Mucosa of rectum (tissue), 2 donors: ENCODE results near the gene KBTBD13.

Experiments
- H3K27ac ChIP-seq, 2 donors: one replicate each; pipeline ENCODE4 v1.7.0; 2013; ENCODE audit warnings: inconsistent platforms in 2 of 2, low read depth in 2 of 2, low read length in 2 of 2
- H3K27me3 ChIP-seq, 2 donors: one replicate each; pipeline ENCODE4 v1.7.0; 2013; ENCODE audit warnings: low read length in 2 of 2; ENCODE audit not compliant: control insufficient read depth in 2 of 2, insufficient read depth in 2 of 2
- H3K36me3 ChIP-seq, 2 donors: one replicate each; pipeline ENCODE4 v1.7.0; 2013; ENCODE audit warnings: low read length in 2 of 2; ENCODE audit not compliant: control insufficient read depth in 2 of 2, insufficient read depth in 2 of 2
- H3K4me1 ChIP-seq, 2 donors: one replicate each; pipeline ENCODE4 v1.7.0; 2013; ENCODE audit warnings: low read length in 2 of 2, mild to moderate bottlenecking in 1 of 2; ENCODE audit not compliant: control insufficient read depth in 2 of 2, insufficient read depth in 2 of 2
- H3K4me3 ChIP-seq, 2 donors: one replicate each; pipeline ENCODE4 v1.7.0; 2013; ENCODE audit warnings: low read length in 2 of 2
- H3K9ac ChIP-seq, 2 donors: one replicate each; pipeline ENCODE4 v1.7.0; 2013; ENCODE audit warnings: low read length in 2 of 2, low read depth in 1 of 2, mild to moderate bottlenecking in 1 of 2
- H3K9me3 ChIP-seq, 2 donors: one replicate each; pipeline ENCODE4 v1.7.0; 2013; ENCODE audit warnings: low read length in 2 of 2; ENCODE audit not compliant: control insufficient read depth in 2 of 2
- donor health status: healthy.
- donor health status: Normal muscosa, but diverticular disease.

KBTBD13 gene

DNA sequence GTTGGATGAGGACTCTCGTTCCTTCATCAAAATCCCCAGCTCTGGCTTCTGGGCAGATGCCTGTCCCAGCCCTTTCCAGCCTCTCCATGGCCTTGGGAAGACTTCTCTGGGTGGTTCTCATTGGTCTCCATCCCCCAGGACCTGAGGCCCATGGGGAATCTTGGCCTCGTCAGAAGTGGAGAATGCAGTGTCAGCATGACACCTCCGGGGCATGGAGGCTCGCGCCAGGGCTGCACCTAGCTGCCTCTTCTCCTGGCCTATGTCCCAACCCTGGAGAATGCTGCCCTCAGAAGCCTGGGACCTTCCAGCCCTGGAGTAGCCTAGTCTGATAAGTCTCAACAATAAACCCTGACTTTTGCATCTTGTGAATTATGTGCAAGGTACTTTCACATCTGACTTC is 3.0 kb downstream of the KBTBD13 start:
- Histone ChIP-seq H3K4me1 (peaks cover 15 to 23% of the 10 kb centered on the region in 2 donors), H3K36me3 (no peaks in the 10 kb centered on the region), H3K27me3 (no peaks in the 10 kb centered on the region), H3K9ac (no peak overlapping the region), H3K9me3 (no peaks in the 10 kb centered on the region), H3K27ac (no peak overlapping the region), H3K4me3 (no peak overlapping the region)

DNA sequence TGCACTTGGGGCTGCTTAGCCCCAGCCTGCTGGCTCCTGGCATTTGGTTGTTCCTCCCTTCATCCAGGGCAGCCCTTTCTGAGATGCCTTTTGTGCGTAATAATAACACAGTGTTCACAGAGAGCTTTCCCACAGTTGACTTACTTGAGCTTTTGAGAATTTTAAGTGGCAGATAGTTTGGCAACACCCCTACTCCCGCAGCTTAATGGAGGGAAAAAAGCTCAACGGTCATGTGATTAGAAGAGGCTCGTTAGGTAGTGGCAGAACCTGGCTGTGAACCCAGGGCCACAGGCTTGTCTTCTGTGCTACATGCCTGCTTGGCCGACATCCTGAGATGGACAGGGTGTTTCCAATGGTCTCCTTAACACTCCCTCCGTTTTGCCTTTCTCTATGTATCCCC is 4.7 kb downstream of the KBTBD13 start:
- Histone ChIP-seq H3K27me3 (no peaks in the 10 kb centered on the region), H3K9ac (no peak overlapping the region), H3K27ac (no peak overlapping the region), H3K36me3 (no peaks in the 10 kb centered on the region), H3K4me3 (no peak overlapping the region), H3K4me1 (peaks cover 15 to 23% of the 10 kb centered on the region in 2 donors), H3K9me3 (no peaks in the 10 kb centered on the region)

DNA sequence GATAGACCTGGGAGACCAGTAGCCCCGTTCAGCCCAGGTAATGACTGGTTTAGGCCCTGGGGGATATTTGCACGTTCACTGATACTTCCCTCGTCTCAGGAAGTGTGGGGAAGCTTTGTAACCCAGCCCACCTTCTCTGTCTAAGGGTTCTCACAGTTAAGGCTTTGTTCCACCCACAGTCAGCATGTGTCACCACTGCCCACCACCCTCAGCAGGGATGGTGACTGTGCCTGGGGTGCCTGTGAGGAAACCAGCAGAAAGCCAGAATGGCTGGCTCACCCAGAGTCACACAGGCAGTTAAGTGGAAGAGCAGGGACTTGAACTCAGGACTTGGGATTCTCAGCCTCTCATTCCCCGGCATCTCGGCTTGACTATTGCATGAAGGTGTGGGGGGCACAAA is 5.2 kb downstream of the KBTBD13 start:
- no peak overlapping the region for H3K4me3 ChIP-seq
- peak overlapping the region in 1 of 2 donors; percentile 33 for H3K9ac ChIP-seq
- no peaks in the 10 kb centered on the region for H3K27me3 ChIP-seq
- no peaks in the 10 kb centered on the region for H3K9me3 ChIP-seq
- peaks cover 15 to 24% of the 10 kb centered on the region in 2 donors for H3K4me1 ChIP-seq
- peak overlapping the region in 1 of 2 donors; percentile 49 for H3K27ac ChIP-seq
- H3K36me3 ChIP-seq: no peaks in the 10 kb centered on the region

DNA sequence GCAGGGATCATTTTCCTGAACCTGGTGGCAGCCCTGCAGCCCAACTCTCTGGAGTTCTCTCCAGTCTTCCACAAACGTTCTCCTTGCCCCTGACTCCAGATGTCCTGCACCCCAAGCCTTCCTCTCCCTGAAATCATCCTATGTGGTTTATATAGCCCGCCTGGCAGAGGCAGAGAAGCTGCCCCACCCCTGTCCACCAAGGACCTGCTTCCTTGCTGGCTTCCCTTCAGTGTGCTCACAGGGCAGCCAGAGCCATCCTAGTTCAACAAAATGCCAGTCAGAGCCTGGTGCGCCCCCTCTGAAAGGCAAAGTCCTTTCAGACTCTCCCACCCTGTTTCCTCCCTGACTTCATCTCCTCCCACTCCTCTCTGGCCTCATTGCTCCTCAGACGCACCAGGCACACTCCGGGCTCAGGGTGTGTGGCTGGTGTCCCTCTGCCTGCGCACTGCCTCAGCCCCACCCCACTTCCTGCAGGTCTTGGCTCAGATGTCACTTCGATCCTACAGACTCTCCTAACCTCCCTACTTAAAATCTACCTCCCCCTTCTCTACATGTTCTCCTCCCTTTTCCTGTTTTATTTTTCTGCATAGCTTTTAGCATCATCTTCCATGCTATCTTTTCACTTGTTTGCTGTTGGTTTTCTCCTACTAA is 5.9 kb downstream of the KBTBD13 start:
- no peaks in the 10 kb centered on the region for H3K9me3 ChIP-seq
- no peaks in the 10 kb centered on the region for H3K36me3 ChIP-seq
- peaks cover 15 to 30% of the 10 kb centered on the region in 2 donors for H3K4me1 ChIP-seq
- peak overlapping the region in 1 of 2 donors; percentile 14 for H3K4me3 ChIP-seq
- H3K27ac ChIP-seq: peak overlapping the region; percentile 30 to 49
- no peaks in the 10 kb centered on the region for H3K27me3 ChIP-seq
- peak overlapping the region in 1 of 2 donors; percentile 33 for H3K9ac ChIP-seq

DNA sequence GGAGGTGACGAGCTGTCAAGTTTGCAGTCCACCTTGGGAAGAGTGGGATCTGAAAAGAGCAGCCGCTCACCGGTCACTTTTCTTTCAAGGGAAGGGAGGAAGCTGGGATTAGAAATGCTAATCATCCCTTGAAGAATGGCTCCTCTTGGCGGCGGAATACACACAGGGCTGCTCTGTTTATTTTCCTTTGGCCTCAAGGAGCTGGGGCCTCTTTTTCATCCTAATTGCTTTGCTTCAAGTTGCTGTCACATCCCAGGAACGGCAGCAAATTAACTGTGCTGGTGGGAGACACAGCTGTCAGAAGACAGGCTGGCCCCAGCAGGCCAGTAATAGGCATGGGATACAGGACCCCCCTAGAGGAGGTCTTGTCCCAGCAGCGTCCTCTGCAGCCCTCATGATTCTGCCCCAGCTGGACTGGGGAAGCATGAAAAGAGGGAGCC is 6.7 kb downstream of the KBTBD13 start:
- H3K4me1 ChIP-seq: peaks cover 22 to 30% of the 10 kb centered on the region in 2 donors
- no peak overlapping the region for H3K27ac ChIP-seq
- no peaks in the 10 kb centered on the region for H3K36me3 ChIP-seq
- H3K27me3 ChIP-seq: no peaks in the 10 kb centered on the region
- no peak overlapping the region for H3K9ac ChIP-seq
- H3K4me3 ChIP-seq: no peak overlapping the region
- H3K9me3 ChIP-seq: no peaks in the 10 kb centered on the region

DNA sequence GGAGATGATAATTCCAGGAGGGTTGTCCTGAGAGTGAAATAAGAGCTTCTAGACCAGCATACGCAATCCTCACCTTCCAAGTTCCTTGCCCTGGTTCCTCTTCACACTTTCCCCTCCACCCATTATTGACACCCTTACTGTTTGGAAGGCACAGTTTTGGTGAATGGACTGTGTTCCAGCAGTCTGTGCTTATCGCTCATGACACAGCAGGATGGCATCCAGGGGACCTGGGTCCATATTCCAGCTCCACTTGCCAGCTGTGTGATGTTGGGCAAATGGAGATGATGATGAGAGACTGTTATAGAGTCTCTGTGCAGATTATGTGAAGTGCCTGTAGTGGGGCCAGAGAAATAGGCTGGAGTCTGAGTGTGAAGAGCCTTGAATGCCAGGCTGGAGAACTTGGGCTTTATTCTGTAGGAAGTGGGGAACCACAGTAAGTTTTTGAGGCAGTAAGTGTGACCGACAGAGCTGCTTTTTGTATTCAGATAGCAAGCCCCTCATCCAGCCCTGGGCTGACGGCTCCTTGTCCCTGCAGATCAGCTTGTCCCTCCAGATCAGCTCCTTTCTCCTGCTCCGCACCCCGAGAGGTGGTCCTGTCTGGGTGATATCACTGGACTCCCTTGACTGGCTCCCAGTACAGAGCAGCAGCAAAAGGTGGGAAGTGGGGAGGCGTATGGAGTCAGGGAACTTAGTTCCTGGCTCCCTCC is 8.1 kb downstream of the KBTBD13 start:
- no peaks in the 10 kb centered on the region for H3K36me3 ChIP-seq
- no peak overlapping the region for H3K9ac ChIP-seq
- no peaks in the 10 kb centered on the region for H3K27me3 ChIP-seq
- no peak overlapping the region for H3K4me3 ChIP-seq
- peaks cover 35 to 43% of the 10 kb centered on the region in 2 donors for H3K4me1 ChIP-seq
- H3K27ac ChIP-seq: no peak overlapping the region
- H3K9me3 ChIP-seq: no peaks in the 10 kb centered on the region

DNA sequence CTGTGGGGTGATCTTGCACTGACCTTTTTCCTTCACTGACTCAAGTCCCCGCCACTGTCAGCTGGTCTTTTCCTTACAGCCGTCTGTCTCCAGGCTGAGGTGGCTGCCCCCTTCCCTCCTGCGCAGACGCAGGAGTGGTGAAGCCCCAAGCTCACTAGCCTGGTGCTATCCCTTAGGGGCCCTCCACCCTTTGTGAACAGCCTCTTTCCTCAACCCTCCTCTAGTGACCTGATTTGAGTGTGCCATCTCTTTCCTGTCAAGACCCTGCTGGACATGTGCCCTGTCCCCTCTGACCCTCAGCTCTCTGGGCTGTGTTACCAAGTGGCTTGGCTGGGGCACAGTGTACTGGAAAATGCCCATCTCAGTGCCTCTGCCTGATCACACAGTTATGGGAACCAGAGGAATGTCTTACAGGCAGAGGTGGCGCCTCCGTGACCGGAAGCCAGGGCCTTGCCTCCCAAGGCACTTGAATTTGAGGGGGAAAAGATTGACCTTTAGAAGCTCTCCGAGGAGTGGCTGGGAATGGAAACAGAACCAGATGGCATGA is 8.7 kb downstream of the KBTBD13 start:
- Histone ChIP-seq H3K27me3 (no peaks in the 10 kb centered on the region), H3K4me1 (peaks cover 37 to 43% of the 10 kb centered on the region in 2 donors), H3K9me3 (no peaks in the 10 kb centered on the region), H3K9ac (no peak overlapping the region), H3K4me3 (no peak overlapping the region), H3K36me3 (no peaks in the 10 kb centered on the region), H3K27ac (no peak overlapping the region)

DNA sequence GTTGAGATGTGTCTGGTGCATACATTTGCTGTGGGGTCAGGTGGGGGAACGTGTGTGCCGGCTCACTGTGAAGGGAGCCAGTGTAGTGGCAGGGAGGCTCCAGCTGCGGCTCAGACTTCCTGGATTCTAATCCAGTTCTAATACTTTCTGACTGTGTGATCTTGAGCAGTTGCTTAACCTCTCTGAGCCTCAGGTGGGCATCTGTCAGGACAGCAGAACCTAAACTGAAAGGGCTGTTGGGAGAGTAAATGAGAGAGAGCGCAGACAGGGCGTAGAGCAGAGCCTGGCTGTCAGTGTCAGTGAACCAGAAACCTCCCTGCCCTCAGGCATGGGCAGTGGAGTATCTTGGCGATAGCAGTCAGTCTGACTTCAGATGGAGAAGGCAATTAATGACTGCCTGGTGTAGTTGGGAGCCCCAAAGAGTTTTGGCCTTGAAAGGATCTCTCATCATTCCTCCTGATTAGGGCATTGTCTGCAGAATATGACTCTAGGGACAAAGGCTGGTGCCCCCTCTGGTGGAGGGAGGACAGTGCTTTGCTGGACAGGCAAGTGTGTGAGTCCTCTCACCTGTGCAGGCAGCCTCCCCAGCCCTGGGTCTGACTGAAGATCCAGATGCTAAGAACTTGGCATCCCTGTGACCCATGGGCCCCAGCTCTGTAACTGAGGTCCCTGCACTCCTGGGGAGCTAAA is 9.6 kb downstream of the KBTBD13 start:
- H3K27ac ChIP-seq: no peak overlapping the region
- no peak overlapping the region for H3K4me3 ChIP-seq
- H3K9me3 ChIP-seq: no peaks in the 10 kb centered on the region
- H3K36me3 ChIP-seq: no peaks in the 10 kb centered on the region
- H3K27me3 ChIP-seq: no peaks in the 10 kb centered on the region
- no peak overlapping the region for H3K9ac ChIP-seq
- H3K4me1 ChIP-seq: peaks cover 35 to 43% of the 10 kb centered on the region in 2 donors

DNA sequence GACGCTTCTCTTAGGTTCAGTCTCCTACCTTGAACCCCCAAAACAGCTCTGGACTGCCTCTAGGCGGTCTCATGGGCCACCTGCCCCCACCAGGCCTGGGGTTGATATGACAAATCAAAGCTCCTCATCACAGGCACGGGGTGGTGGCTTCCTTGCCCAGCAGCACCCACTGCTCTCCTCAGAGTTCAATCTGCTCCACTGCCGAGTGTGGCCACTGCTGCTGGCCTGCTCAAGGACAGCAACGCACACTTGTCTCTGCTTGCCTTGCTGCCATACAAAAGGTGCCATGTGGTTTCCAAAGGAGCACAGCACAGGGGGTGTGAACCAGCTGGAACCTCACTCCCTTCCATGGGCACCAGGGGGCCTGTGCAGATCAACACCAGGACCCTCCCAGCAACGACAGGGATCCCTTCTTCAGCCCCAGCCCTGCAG is 10.2 kb downstream of the KBTBD13 start:
- H3K27ac ChIP-seq: no peak overlapping the region
- no peak overlapping the region for H3K9ac ChIP-seq
- no peaks in the 10 kb centered on the region for H3K27me3 ChIP-seq
- H3K9me3 ChIP-seq: no peaks in the 10 kb centered on the region
- H3K4me3 ChIP-seq: no peak overlapping the region
- H3K4me1 ChIP-seq: peaks cover 34 to 43% of the 10 kb centered on the region in 2 donors
- H3K36me3 ChIP-seq: no peaks in the 10 kb centered on the region

DNA sequence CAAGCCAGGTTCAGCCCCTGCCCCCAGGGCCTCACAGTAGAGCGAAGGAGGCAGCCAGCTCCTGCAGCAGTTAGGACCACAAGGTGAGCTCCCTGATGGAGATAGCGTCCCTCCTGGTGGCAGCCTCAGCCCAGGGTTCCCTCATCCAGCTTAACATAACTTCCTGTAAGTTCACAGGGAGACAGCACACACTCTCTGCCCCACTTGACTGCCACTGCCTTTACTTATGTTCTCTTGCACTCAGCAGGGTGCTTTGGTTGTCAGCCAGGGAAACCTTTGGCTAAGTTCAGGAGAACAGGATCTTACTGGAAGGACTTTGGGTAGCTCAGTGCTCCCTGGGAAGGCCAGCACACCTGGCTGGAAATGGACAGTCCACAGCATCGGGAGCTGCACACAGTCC is 10.9 kb downstream of the KBTBD13 start:
- Histone ChIP-seq H3K9me3 (no peaks in the 10 kb centered on the region), H3K27me3 (no peaks in the 10 kb centered on the region), H3K9ac (peak overlapping the region; percentile 58 to 75), H3K4me1 (peaks cover 27 to 36% of the 10 kb centered on the region in 2 donors), H3K4me3 (no peak overlapping the region), H3K27ac (peak overlapping the region; percentile 94 to 96), H3K36me3 (no peaks in the 10 kb centered on the region)
